ENCODE measurements around the gene SIRT3.
"Not testable (repeated sequence)": the region's sequence is repeated elsewhere in the genome, so short reads cannot be mapped to it uniquely, and the experiment has no call there.

The SIRT3 gene

DNA sequence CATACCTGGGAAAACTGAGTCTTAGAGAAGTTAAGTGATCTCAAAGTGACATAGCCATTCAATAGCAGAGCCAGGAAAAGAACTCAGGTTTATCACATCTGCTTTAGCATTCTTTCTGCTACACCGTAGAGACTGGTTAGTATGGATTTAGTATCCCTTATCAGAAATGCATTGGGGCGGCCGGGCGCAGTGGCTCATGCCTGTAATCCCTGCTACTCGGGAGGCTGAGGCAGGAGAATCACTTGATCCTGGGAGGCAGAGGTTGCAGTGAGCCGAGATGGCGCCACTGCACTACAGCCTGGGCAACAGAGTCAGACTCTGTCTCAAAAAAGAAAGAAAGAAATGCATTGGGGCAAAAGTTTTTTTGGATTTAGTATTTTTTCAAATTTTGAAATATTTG lies 2.2 kb upstream of the SIRT3 start:
- not testable (repeated sequence) for DNase-seq

DNA sequence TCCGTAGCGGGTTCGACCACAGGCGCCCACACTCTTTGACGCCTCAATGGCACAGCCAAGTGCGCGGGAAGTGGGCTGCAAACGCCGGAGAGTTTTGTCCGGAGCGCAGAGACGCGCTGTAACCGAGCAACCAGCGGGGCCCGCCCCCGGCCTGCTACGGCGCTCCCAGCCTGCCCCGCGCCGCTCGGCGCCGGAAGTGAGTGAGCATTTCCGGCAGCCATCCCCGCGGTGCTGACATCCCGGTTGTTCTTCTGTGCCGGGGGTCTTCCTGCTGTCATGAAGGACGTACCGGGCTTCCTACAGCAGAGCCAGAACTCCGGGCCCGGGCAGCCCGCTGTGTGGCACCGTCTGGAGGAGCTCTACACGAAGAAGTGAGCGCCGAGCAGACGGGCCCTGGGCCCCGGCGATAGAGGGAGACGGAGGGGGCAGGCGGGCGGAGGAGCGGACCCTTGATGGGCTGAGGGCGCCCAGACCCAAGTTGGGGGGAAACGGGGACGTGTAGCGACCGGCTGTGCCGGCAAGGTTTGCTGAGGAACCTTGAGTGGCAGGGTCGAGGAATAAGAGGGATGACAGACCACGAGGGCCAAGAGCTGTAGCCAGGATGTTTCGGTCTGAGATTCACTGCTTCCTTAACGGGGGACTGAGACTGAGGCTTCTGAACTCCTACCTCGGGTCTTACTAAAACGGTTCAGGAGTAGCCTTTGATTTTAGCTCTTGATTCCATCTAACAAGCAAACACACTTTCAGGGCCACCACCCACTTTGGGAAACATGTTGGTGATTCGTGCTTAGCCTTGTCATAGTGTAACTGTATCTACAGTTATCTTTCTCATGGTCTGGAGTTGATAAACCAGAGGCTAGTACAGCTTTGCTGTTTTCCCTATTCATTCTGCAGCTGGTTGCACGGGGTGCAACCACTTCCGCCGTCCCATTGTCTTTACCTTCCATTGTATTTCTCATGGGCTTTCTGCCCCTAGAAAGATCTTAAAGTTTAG lies 929 bp upstream of the SIRT3 start, which contains the start of gene PSMD13:
PSMD13 (plus strand) TSS at position 203 of the 994 bp plus-strand sequence; CDS start at position 277, 74 bp downstream.
- peak; percentile 94 for DNase-seq

DNA sequence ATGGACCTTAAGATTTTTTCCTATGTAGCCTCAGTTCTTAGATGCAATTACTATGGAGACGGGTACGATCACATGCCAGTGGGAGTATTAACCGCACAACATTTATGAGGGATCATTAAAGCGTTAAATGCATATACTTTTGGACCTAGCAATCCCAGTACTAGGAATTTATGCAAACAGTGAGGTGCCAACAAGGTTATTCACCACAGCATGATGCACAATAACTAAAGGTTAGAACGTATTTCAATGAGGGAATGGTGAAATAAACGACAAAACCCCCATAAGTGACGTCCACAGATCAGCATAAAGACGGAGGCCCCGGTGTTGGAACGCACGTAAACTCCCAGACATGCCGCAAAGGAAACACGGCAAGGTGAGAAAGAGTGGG lies 539 bp downstream of the SIRT3 start:
- DNase-seq, result no peak

DNA sequence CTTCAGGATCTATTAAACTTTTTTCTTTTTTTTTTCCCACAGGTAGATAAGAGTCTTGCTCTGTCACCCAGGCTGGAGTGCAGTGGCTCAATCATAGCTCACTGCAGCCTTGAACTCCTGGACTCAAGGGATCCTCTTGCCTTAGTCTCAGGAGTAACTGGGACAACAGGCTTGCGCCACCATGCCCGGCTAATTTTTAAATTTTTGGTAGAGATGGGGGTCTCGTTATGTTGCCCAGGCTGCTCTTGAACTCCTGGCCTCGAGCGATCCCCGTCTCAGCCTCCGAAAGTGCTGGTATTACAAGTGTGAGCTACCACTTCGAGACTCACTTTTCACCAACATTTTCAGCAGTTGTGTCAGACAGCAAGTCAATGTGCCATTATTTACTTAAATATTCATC lies 962 bp downstream of the SIRT3 start:
- peak; percentile 56 for DNase-seq

DNA sequence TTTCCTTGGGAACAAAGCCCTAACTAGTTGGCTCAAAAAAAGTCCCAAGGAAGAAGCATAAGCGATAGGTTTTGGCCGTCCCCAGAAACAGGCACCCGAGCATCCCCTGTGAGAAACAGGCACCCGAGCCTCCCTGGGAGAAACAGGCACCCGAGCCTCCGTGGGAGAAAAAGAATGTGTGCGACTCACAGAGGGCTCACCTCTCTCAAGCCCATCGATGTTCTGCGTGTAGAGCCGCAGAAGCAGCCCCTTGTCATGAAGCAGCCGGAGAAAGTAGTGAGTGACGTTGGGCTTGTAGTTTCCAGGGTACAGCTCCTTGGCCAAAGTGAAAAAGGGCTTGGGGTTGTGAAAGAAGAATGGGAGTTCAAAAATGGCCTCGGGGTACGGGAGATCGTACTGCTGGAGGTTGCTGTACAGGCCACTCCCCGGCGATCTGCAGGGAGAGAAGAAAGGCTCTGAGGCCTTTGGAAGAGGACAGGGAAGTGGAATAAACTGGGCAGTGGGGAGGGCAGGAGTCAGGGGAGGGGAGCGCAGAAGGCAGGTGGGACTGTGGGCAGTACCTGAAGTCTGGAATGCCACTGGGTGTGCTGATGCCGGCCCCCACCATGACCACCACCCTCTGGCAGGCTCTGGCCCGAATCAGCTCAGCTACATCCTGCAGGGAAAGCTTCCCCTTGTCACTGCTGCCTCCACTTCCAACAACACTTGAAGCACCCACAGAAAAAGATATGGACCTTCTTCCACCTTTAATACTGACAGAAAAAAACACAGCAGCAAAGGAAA lies 3.2 kb downstream of the SIRT3 start:
- DNase-seq, result peak; percentile 33

DNA sequence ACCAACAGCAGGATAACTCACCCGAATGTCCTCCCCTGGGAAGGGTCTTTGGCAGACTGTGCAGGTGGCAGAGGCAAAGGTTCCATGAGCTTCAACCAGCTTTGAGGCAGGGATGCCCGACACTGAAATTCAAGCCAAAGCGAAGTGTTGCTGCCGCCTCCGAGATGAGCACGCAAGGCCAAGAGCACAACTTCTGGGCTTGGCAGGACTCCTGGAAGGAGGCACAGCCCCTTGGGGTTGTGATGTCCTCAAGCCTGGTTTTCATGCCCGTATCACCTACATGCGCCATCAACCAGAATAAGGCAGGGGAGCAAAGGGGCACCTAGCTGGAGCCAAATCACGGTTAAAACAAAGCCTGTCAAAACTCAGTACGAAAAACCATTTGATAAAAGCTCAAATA lies 5.7 kb downstream of the SIRT3 start:
- peak; percentile 37 for DNase-seq

DNA sequence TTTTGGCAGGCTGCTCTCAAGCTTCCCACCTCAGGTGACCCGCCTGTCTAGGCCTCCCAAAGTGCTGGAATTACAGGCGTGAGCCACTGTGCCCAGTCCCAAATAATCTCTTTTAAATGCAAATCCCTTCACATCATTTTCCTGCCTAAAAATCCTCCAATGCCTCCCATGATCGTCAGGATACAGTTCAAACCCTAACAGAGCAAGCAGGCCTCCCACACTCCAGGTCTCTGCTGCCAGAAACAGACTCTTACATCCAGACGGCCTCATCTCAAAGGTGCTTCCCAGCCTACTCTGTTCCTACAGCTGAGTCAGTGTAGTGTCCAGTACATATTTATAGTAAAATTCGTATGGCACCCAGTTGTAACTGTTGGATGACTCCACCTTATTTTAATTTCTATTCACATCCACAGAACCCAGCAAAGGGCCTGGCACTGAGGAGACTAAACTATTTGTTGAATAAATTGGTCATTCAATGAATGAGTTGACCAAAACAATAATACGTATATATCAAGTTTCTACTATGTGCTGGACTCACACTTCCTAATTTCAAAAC lies 8.2 kb downstream of the SIRT3 start:
- DNase-seq, result peak; percentile 11

DNA sequence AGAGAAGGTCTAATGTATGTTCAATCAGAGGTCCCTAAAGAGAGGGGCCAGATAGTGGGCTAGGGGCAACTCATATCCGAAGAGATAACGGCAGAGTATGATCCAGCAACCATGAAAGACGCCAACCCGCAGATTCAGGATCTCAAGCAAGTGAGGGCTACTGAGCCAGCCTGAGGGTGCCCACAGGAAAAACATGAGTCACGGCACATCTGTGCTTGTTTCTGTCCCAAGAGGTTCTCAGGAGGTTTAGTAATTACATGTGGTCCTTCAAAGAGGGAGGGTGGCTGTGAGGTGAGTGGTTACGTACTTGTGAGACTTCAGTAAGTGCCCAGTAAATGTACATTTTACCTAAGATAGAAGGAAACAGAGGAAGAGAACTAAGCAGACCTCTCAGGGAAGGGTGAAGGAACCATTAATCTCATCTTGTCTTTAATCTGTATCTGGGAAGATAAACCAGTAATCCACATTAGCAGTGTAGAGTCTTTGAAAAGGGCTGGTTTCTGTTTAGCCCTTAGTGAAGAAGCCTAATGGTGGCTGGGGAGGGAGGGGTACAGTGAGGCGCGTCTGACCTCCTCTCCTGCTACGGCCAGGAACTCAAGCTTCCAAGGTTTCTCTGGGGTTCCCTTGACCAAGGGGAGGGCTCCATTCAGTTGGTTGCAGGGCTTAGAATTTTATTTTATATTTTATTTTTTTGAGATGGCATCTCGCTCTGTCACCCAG lies 10.2 kb downstream of the SIRT3 start:
- peak; percentile 26 for DNase-seq

DNA sequence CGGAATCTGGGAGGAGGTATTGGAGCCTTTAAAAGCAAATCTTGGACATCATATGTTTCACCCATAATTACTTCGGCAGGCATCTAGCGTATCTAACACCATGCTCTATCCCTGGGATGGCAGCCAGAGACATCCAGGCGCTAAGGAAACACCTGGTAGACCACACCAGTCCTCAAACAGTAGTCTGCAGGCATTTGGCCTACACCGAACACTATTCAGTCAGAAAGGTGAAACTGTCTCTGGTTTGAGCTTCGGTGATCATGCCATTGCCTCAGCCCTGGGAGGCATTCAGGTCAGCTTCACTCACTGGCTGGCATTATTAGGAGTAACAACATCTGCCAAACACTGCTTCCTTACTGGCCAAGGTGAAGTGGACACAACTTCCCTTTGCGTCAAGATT lies 11.7 kb downstream of the SIRT3 start:
- DNase-seq, result peak; percentile 30

DNA sequence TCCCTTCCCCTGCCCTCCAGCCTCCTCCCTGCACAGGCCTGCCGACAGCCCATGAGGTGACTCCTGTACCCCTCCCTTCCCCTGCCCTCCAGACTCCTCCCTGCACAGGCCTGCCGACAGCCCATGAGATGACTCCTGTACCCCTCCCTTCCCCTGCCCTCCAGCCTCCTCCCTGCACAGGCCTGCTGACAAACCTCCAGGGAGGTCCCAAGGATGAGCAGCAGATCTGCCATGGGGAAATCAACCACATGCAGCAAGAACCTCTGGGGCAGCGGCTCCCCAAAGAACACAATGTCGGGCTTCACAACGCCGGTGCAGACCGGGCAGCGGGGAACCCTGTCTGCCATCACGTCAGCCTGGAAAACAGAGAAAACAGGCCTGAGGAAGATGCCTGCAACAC lies 12.3 kb downstream of the SIRT3 start:
- peak; percentile 38 for DNase-seq

DNA sequence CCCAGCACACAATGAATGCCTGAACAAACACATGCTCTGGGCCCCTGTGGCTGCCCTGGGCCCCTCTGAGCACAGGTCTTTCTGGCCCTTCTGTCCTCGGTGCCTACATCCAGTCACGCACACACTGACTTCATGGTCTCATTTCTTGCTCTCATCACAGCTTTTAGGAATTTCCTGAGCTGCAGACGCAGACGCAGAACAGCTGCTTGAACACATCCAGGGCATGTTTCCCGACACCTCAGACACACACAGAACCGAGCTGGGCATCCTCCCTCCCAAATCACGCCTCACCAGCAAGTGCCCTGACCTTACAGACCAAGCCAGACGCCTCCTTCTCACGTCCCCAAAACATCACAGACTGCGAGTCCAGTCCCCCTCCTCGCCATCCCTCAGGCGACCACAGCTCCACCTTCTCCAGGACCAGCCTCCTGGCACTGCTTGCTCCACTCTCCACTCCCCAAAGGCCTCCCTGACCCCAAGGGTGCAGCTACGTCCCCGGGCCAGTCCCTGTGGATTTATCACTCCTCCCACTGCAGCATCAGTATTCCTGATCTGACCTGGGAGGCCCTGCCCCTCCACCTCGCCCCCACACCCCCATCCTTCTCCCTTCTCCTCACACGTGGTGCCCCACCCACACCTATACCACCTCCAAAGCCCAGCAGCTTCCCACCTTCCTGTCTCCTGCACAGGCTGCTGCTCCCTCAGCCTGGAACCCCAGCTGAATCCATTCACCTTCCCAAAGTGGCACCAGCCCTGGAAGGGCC lies 12.9 kb downstream of the SIRT3 start:
- peak; percentile 45 for DNase-seq

DNA sequence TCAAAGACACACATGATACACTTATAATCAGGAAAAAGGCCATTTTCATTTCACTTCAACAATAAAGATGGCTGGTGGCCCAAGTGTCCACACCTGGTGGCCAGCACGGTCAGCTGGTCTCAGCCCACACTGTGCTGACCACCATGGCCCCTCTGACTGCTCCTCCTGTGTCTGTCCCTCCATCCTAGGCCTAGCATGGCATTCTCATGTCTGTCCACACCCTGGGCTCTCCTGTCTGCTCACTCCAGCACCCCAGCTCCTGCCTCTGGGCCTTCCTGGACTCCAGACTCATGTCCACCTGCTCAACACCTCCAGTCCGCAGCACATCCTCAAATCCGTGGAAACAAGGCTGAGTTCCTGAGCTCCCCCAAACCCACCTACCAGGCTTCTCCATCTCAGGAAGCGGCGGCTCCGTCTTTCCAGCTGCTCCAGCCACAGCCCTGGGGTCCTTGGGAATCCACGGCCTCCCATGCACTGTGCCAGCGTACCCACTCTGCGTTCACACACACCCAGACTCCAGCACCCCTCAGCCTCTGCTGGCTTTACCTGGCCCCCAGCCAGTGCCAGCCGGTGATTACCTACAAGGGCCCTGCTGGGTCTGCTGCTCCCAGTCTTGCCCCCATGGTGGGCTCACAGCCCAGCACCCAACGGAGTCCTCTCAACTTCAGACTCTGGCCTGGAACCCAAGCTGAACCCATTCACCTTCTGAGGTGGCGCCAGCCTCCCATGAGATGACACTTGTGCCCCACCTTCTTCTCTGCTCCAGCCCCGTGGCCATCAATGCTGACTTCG lies 13.9 kb downstream of the SIRT3 start:
- peak; percentile 48 for DNase-seq

DNA sequence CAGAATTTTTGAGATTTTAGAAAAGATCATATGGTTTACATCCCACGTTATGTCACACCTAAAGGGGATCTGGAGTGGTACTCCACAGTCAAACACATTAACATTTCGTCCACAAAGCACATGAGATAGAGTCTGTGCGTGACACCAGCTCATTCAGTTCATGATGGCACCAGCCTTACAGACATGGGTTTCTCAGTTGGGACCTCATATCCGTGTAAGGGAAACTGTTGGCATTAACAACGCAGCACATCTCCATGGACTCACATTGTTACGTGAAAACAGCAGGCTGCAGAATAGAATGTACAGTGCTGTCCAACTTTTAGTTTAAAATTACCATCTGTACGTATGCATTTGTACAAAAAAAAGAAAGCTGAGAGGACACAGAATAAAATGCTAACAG lies 14.6 kb downstream of the SIRT3 start:
- DNase-seq, result peak; percentile 21

DNA sequence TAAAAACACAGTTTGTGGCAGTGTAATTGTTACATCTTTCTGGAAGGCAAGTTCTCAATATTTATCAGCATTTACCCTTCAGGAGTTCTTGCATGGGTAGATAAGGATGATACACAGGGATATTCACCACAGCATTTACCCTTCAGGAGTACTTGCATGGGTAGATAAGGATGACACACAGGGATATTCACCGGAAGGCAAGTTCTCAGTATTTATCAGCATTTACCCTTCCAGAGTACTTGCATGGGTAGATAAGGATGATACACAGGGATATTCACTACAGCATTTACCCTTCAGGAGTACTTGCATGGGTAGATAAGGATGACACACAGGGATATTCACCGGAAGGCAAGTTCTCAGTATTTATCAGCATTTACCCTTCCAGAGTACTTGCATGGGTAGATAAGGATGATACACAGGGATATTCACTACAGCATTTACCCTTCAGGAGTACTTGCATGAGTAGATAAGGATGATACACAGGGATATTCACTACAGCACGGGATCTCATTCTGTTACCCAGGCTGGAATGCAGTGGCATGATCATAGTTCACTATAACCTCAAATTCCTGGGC lies 15.4 kb downstream of the SIRT3 start:
- DNase-seq, result not testable (repeated sequence)

DNA sequence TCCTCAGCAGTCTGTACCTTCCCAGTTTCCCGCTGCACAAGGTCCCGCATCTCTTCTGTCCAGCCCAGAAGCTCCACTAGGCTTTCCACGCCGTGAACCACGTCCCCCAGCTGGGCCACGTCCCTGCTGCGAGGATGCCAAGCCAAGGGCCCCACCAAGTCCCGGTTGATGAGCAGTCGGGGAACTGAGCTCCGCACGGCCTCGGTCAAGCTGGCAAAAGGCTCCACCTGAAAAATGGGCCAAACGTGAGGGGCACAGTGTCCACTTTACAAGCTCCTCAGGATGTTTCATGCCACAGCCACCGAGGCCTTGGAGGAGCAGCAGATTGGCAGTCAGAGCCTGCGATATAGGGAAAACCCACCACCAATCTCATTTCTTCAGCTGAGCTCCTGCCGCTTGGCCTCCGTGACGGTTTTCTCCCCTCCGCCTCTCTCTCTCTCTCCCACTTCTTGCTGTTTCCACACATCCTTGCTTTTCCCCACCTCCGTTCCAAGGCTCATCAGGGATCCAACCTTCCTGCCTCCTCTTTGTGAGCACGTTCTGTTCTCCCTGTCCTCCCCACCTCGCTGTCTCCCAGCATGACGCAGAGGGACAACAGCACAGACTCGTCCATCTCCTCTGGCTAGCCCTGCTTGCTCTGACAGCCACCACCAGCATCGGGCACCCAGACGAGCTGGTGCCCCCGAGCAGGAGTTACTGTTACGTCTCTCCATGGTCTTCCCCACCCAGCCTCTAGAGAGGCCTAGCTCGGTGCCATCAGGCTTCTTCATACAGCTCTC lies 17.1 kb downstream of the SIRT3 start:
- DNase-seq, result no peak

DNA sequence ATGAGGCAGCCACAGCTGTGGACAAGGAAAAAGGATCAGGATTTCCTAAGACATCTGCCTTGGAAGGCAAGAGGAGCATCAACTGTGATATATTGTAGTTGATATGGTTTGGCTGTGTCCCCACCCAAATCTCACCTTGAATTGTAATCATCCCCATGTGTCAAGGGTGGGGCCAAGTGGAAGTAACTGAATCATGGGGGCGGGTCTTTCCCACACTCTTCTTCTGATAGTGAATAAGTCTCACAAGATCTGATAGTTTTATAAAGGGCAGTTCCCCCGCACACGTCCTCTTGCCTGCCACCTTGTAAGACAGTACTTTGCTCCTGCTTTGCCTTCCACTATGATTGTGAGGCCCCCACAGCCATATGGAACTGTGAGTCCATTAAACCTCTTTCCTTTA lies 18.4 kb downstream of the SIRT3 start:
- no peak for DNase-seq

DNA sequence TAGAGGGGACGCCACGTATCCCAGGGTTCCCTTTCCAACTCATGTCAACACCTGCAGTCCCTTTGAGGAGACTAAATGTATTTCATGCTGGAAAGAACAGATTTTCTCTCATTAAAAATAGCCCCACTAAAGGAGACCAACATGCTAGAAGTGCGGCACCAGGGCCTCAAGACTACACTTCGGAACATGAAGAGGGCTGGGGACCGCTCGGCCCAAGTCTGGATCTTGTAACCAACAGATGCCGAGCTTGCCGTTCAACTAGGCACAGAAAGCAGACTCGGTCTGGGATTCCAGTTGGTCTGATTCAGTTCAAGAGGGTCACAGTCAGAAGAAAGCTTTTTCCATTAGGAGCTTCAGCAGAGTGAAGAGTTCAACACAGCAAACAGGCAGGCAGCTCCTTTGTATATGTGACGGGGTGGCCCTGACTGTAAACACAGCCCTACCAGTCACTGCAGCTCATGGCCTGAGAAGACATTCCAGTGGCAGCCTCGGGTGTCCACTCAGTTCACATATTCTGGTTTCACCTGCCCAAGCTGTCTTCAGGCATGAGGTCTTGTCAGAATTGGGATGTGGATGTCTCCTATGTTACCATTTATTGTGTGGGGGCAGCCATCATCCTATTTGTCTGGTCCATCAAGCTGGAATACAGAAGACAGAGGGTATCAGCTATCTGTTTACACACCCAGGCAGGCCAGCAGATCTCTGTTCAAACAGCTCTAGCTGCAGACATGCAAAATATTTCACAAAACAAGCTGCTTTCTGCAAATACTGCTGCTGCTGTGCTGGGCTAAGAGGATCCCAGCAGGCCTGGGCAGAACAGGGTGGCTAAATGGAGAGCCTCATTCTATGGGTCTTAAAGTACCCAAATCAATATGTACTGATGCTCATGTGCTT lies 19.8 kb downstream of the SIRT3 start:
- DNase-seq, result no peak

DNA sequence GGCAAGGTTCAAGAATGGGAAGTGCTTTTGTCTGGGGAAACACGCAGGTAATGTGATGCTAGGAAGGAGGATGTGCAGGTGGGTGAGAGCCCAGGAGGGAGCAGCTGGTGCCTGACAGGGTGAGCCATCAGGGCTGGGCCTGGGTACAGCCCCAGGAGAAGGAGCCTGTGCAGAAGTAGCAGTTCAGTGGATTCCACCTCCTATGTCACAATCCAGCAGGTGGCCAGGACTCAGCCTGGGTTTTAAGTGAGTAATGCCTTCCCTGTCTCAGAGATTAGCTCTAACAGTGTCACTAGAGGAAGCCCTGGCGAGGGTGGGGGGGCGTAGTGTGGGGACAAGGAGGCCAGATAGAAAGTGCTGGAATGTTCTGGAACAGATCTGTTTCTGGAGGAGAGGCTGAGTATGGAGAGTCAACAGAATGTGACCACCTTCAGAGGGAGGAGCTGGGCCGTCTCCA lies 20.5 kb downstream of the SIRT3 start:
- no peak for DNase-seq

DNA sequence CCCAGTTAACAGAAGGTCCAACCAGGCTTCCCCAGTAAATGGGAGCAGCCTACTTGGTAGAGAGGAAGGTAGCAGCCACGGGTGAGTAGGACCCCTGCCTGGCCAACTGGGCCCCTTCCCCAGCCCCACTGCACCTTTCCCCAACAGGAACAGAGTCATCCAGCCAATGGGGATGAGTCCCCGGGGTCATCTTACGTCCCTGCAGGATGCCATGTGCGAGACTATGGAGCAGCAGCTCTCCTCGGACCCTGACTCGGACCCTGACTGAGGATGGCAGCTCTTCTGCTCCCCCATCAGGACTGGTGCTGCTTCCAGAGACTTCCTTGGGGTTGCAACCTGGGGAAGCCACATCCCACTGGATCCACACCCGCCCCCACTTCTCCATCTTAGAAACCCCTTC lies 22.1 kb downstream of the SIRT3 start:
- no peak for DNase-seq
